Liver (tissue), 3 donors: Measurements from ENCODE around the gene GPR31.

Experiments
- CTCF ChIP-seq: fragments of 150-350 bp; IDR thresholded peaks from 2 replicates; pipeline ENCODE4 v1.5.1; 2017; ENCODE audit warnings: improper control_type of control experiment, low read depth, low read length; ENCODE audit not compliant: missing input control
- EGR1 ChIP-seq, 2 donors: IDR thresholded peaks; 2 replicates each; pipeline ENCODE4 v1.6.1; 2016 to 2018; ENCODE audit warnings: antibody characterized with exemption in 2 of 2, low read depth in 2 of 2
- FOXA1 ChIP-seq: IDR thresholded peaks from 2 replicates; pipeline ENCODE4 v1.6.1; 2016; ENCODE audit warnings: antibody characterized with exemption
- GABPA ChIP-seq, 2 donors: IDR thresholded peaks in 1 of 2; conservative IDR thresholded peaks in 1 of 2; 2 replicates each; pipeline ENCODE4 v1.6.1; 2016; ENCODE audit warnings: antibody characterized with exemption in 2 of 2, mild to moderate bottlenecking in 1 of 2, moderate library complexity in 1 of 2
- TAF1 ChIP-seq: conservative IDR thresholded peaks from 2 replicates; pipeline ENCODE4 v1.6.1; 2016; ENCODE audit warnings: antibody characterized with exemption, mild to moderate bottlenecking
- YY1 ChIP-seq: IDR thresholded peaks from 2 replicates; pipeline ENCODE4 v1.6.1; 2016; ENCODE audit warnings: antibody characterized with exemption, mild to moderate bottlenecking
- TF ChIP-seq, protein P1 (sequence below): IDR thresholded peaks from 2 replicates; pipeline ENCODE4 v1.6.1; 2016; ENCODE audit warnings: antibody characterized with exemption
- TF ChIP-seq, protein P2 (sequence below): IDR thresholded peaks from 2 replicates; pipeline ENCODE4 v1.6.1; 2016; ENCODE audit warnings: antibody characterized with exemption, mild to moderate bottlenecking
- donor health status: healthy.
- donor health status: healthy.

DNA sequence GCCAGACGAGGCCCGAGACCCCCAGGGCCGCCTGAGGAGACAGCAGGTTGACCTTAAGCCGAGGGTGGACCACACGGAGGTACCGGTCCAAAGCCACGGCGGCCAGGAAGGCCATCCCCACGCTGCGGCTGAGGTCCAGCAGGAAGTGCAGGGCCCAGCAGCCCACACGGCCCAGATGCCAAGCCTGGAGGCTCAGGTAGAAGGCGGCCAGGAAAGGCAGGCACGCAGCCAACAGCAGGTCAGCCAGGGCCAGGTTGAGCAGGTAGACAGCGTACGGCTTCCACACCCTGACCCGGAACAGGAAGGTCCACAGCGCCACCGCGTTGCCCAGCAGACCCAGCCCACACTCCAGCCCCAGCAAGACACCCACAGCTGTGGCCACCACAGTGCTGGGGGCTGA, 366 bp downstream of the GPR31 start:
- TF ChIP-seq CTCF (no peak), YY1 (no peak), FOXA1 (no peak), TAF1 (no peak), EGR1 (IDR thresholded peaks at IDR 0.05; ENCODE audit: low read depth in 2 of 2) (no peak), GABPA (IDR thresholded peaks at IDR 0.05 in 1 of 2, conservative IDR thresholded peaks at IDR 0.05 in 1 of 2) (no peak)
- TF ChIP-seq, protein P1, sequence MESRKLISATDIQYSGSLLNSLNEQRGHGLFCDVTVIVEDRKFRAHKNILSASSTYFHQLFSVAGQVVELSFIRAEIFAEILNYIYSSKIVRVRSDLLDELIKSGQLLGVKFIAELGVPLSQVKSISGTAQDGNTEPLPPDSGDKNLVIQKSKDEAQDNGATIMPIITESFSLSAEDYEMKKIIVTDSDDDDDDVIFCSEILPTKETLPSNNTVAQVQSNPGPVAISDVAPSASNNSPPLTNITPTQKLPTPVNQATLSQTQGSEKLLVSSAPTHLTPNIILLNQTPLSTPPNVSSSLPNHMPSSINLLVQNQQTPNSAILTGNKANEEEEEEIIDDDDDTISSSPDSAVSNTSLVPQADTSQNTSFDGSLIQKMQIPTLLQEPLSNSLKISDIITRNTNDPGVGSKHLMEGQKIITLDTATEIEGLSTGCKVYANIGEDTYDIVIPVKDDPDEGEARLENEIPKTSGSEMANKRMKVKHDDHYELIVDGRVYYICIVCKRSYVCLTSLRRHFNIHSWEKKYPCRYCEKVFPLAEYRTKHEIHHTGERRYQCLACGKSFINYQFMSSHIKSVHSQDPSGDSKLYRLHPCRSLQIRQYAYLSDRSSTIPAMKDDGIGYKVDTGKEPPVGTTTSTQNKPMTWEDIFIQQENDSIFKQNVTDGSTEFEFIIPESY, result no peak
- TF ChIP-seq, protein P2, sequence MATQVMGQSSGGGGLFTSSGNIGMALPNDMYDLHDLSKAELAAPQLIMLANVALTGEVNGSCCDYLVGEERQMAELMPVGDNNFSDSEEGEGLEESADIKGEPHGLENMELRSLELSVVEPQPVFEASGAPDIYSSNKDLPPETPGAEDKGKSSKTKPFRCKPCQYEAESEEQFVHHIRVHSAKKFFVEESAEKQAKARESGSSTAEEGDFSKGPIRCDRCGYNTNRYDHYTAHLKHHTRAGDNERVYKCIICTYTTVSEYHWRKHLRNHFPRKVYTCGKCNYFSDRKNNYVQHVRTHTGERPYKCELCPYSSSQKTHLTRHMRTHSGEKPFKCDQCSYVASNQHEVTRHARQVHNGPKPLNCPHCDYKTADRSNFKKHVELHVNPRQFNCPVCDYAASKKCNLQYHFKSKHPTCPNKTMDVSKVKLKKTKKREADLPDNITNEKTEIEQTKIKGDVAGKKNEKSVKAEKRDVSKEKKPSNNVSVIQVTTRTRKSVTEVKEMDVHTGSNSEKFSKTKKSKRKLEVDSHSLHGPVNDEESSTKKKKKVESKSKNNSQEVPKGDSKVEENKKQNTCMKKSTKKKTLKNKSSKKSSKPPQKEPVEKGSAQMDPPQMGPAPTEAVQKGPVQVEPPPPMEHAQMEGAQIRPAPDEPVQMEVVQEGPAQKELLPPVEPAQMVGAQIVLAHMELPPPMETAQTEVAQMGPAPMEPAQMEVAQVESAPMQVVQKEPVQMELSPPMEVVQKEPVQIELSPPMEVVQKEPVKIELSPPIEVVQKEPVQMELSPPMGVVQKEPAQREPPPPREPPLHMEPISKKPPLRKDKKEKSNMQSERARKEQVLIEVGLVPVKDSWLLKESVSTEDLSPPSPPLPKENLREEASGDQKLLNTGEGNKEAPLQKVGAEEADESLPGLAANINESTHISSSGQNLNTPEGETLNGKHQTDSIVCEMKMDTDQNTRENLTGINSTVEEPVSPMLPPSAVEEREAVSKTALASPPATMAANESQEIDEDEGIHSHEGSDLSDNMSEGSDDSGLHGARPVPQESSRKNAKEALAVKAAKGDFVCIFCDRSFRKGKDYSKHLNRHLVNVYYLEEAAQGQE, result no peak
